Bone marrow (tissue), 2 donors: ENCODE measurements around the gene LPIN2.
A peak's percentile ranks its signal among the peaks of the same experiment; 100 is the strongest.
"Not testable (repeated sequence)": the region's sequence is repeated elsewhere in the genome, so short reads cannot be mapped to it uniquely, and the experiment has no call there.

ENCODE experiments used
- DNase-seq, 2 donors: peaks; one replicate each; lab custom pipeline; 2025; lab: John Stamatoyannopoulos, UW

The LPIN2 gene

DNA sequence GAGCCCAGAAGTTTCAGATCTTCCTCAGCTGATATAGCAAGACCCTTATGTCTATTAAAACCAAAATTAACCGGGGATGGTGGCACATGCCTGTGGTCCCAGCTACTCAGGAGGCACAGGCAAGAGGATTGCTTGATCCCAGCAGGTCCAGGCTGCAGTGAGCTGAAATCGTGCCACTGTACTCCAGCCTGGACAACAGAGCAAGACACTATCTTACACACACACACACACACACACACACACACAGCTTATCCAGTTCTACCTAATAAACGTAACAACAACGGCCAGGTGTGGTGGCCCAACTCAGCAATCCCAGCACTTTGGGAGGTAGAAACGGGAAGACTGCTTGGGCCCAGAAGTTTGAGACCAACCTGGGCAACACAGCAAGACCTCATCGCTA lies 7.5 kb downstream of the LPIN2 start:
- no peak for DNase-seq

DNA sequence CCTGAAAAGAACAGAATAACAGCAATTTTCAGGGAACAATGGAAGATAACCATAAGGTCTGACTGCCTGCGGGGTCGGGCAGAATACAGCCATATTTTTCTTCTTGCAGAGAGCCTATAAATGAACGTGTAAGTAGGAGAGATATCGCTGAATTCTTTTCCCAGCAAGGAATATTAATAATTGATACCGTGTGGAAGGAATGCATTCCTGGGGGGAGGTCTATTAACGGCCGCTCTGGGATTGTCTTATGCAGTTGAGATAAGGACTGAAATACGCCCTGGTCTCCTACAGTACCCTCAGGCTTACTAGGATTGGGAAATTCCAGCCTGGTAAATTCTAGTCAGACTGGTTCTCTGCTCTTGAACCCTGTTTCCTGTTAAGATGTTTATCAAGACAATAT lies 9.2 kb downstream of the LPIN2 start:
- DNase-seq, result not testable (repeated sequence)

DNA sequence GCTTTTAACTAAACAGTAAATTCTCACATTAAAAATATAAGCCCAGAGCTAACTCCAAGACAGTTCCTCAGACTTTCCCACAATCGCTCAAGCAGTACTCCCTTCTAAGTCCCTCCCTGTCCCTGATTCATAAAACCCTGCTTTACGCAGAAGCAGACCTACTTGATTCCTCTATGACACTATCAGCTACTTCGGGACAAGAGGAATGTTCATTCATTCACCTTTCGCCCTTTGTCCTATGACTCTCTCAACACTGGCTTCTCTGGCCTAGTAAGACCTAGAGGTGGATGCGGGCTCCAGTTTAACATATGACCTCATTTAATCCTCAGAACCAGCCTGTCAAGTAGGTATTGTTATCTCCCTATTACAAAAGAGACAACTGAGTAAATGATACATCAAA lies 10.2 kb downstream of the LPIN2 start:
- DNase-seq, result no peak

GRCh38 chr18:2998644-2999043 lies 14.3 kb downstream of the LPIN2 start:
- DNase-seq, result no peak

DNA sequence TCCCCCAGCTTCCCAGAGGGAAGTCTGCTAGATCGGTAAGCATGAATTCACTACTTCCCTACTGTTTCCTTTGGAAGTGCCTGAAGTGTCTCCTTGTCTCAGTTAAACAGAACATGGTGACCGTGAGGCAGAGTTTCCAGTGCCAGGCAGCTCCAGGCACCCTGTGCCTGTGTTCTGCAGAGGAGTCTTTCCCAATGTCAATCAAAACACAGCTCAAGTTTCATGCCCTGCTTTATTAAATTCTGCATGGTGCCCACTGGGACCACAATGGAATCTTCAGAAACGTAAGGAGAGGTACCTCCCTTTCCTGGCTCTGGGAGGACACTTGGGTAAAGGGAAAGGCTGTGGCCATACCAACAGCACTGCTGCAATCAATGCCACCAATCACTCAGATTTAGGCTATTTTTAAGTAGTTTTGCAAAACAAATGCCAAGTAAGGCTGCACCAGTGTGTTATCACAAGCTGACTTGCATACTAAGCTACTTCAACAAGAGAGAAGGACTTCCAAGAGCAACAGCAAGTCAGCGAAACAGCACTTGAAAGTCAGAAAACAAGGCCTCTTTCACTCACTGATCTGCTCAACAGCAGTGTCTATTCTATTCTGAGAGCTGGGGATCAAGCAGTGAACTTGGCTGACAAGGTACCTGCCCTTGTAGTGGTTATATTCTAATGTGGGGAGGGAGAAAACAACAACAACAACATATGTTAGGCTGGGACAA lies 14.9 kb downstream of the LPIN2 start:
- DNase-seq, result no peak

DNA sequence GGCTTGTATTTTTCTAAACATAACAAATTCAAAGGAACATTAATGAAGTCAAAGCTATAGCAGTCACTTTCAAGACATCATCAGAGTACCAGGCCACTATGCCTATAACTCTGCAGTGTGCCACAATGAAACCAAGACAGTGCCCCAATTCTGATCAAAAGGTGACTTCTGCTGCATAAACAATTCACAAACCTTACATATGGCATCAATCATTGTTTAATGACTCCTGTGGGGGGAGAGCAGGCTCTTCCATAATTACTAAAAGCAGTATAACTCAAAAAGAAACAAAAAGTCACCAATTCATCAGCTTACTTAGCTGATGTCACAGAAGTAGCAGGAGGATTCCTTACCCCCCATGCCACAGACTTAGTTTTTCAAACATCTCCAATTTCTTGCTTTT lies 15.5 kb downstream of the LPIN2 start:
- DNase-seq, result no peak

- DNase-seq, result peak in 1 of 2 donors; percentile 60
These were observed 18.1 kb downstream of the LPIN2 start for GRCh38 chr18:2994603-2995432.

GRCh38 chr18:2994020-2994589 lies 18.8 kb downstream of the LPIN2 start:
- no peak for DNase-seq

- no peak for DNase-seq
These were observed 19.7 kb downstream of the LPIN2 start for GRCh38 chr18:2992995-2993877.

DNA sequence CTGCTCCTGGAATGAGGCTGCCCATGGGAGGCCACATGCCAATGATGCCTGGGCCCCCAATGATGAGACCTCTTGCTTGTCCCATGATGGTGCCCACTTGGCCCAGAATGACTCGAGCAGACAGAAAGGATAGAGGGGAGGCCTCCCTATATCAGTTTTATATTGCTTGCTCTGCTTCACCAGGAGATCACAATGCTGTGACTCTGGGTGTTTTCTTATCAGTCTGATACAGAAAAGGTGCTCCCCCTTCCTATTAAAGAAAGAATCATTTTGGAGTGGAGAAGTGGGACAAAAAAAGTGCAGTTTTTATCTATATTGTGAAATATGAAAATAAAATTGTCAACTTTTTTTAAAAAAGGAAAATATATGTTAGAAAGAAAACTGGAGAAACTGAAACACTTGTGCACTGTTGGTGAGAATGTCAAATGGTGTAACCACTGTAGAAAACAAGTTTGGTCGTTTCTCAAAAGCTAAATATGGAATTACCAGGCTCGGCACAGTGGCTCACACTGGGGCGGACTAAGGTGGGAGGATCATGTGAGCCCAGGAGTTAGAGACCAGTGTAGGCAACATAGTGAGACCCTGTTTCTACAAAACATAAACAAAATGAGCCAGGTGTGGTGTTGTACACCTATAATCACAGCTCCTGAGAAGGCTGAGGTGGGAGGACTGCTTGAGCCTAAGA lies 21.8 kb downstream of the LPIN2 start:
- DNase-seq, result no peak

- no peak for DNase-seq
These were observed 24.8 kb downstream of the LPIN2 start for GRCh38 chr18:2987876-2988790.

- no peak for DNase-seq
These were observed 26.6 kb downstream of the LPIN2 start for GRCh38 chr18:2986150-2986865.

DNA sequence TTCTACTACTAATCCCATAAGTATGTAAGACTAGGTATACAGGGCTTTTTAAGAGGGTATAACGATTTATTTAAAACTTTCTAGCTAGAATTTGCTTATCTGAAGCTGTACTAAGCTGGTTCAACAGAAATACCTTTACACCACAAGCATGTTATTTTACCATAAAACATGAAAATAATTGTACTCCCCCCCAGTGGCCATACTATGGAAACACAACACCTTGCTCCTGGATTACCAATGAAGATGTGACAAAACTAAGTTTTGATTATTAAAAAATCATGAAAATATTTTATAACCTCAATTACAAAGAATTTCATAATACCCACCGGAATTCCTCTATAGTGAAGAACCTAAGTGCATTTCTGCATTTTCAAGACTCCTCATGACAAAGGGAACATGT lies 27.3 kb downstream of the LPIN2 start:
- peak in 1 of 2 donors; percentile 23 for DNase-seq

DNA sequence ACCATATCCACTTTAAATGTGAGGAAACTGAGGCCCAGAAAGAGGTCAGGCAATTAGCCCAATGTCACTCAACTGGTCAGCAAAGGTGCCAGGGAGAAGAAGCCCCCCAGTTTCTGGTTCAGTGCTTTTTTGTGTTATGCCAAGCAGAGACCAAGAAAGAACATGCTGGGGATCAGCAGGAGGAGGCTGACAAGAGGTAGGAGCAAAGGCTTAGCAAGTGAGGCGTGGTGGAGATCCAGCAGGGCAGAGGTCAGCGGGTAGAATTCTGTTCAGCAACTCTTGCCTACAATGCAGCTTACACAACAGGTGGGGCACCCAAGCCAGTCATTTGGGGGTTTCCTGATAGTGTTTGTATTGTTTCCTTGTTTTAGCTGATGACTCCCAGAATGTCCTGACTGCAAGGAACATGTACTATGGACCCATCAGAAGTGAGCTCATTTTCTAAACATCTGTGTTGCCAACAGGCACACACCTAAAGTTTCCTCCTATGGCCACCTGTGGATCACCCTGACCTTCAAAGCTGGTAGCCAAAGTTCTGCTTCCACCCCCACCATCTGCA lies 28.2 kb downstream of the LPIN2 start:
- DNase-seq, result no peak

DNA sequence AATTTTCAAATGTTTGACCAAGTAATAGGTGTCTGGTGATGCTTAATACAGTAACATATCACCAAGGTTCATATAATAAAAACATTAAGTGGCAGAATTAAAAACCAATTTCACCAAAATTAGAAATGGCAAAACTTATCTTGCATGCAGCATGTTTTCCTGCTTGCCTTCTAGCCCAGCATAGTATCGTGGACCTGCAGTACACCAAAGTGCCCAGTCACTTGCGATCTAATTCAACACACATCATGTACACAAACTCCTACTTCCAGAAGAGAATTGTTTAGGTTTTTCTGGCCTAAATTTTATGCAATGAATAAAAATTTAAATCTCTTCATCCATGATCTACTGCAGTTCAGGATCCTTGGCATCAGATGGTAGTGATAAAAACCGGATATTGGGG lies 28.9 kb downstream of the LPIN2 start:
- DNase-seq, result no peak

GRCh38 chr18:2983296-2983695 lies 29.6 kb downstream of the LPIN2 start:
- no peak for DNase-seq

- peak in 1 of 2 donors; percentile 24 for DNase-seq
These were observed 30.3 kb downstream of the LPIN2 start for GRCh38 chr18:2982452-2983269.

DNA sequence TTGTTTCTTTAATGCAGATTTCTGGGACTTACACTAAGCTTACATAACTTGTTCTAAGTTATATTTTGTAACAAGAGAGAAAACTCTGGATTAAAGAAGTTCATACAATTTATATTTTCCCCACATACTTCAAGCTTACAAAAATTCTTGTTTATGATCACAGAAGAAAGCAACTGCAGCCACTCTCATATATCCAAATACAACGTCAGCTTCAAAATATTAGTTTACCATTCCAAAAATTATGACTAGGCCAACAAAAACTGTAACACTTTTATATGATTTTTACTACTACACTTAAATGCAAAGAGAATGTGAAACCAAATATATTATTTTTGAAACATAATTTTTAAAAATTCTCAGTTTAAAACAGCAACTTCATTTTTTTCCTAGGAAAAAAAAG lies 30.9 kb downstream of the LPIN2 start:
- DNase-seq, result no peak
